HepG2 (cell line): ENCODE results near the gene UBE2O. TPM values are rescaled to one million over a fixed set of nuclear protein-coding genes. Genes with fewer than 3 reads are reported as not detected.
A peak's percentile ranks its signal among the peaks of the same experiment; 100 is the strongest.

Experiments
- ATAC-seq: fragments of 200-7000 bp; cut with Tn5 transposase; 3 replicates; pipeline ENCODE4 v1.9.1; 2020; ENCODE audit warnings: mild to moderate bottlenecking, moderate library complexity
- BruUV-seq: library from RNA; stranded (reverse); fragments of 400-500 nt; replicated peaks from 2 replicates; lab custom pipeline; 2021; lab: Mats Ljungman, UMichigan
- CTCF ChIA-PET: fragments of 300-600 bp; formaldehyde crosslinking; extraction: SDS; loops from one replicate; lab custom pipeline; 2021; ENCODE audit warnings: low total read pairs, inconsistent platforms, low intra/inter-chr PET ratio; lab: Yijun Ruan, JAX
- POLR2A ChIA-PET: fragments of 350-600 bp; sonication (Branson Sonifier 250); formaldehyde crosslinking; loops from one replicate; lab custom pipeline; 2020; ENCODE audit warnings: antibody characterized with exemption, inconsistent platforms; lab: Yijun Ruan, JAX
- DNase-seq: peaks from one replicate; pipeline ENCODE4 v3.0.0-alpha.2; 2015; ENCODE audit warnings: low spot score
- FAIRE-seq: peaks from 3 replicates; lab custom pipeline; 2011; peaks lifted over from hg19 to GRCh38; lab: Jason Lieb, UNC
- H2AFZ ChIP-seq: one replicate; pipeline ENCODE4 v1.6.1; 2011; ENCODE audit warnings: low read length, inconsistent platforms
- H3K27ac ChIP-seq: fragments of 300-600 bp; 3 replicates; pipeline ENCODE4 v1.8.0; 2011; ENCODE audit warnings: mixed run types, mild to moderate bottlenecking, mixed read lengths, low read length, inconsistent platforms; ENCODE audit not compliant: insufficient read depth; ENCODE audit errors: extremely low read length
- H3K27me3 ChIP-seq, 2 experiments: fragments of 200-600 bp in 1 of 2; 2 replicates in 1 of 2; 3 replicates in 1 of 2; pipeline versions ENCODE4 v1.6.0 to v1.8.0; 2011; ENCODE audit warnings: low read length in 2 of 2, mild to moderate bottlenecking in 2 of 2, moderate library complexity in 2 of 2, inconsistent platforms in 1 of 2; ENCODE audit not compliant: insufficient read depth in 2 of 2, control insufficient read depth in 1 of 2
- H3K36me3 ChIP-seq, 2 experiments: fragments of 200-600 bp in 1 of 2; replicated peaks in 1 of 2; 2 replicates in 1 of 2; 3 replicates in 1 of 2; pipeline versions ENCODE4 v1.5.1 to v1.8.0; 2011; ENCODE audit warnings: low read length in 2 of 2, inconsistent platforms in 1 of 2; ENCODE audit not compliant: insufficient read depth in 2 of 2, control insufficient read depth in 1 of 2
- H3K4me1 ChIP-seq: 2 replicates; pipeline ENCODE4 v1.5.1; 2012; ENCODE audit warnings: low read length, inconsistent platforms; ENCODE audit not compliant: insufficient read depth
- H3K4me2 ChIP-seq: 2 replicates; pipeline ENCODE4 v1.6.0; 2011; ENCODE audit warnings: low read depth, low read length, inconsistent platforms
- H3K4me3 ChIP-seq, 3 experiments: fragments of 200-600 bp in 1 of 3; sonication (generic), shearing (Covaris generic) in 1 of 3; replicated peaks in 1 of 3; 2 replicates each; pipeline ENCODE4 v1.5.1; 2011 to 2016; ENCODE audit warnings: low read length in 3 of 3, inconsistent platforms in 2 of 3, low read depth in 2 of 3, mild to moderate bottlenecking in 2 of 3, control low read depth in 1 of 3, mixed read lengths in 1 of 3; ENCODE audit not compliant: insufficient read depth in 1 of 3
- H3K79me2 ChIP-seq: one replicate; pipeline ENCODE4 v1.6.1; 2011; ENCODE audit warnings: low read length, inconsistent platforms; ENCODE audit not compliant: insufficient read depth
- H3K9ac ChIP-seq: 2 replicates; pipeline ENCODE4 v1.6.0; 2011; ENCODE audit warnings: mild to moderate bottlenecking, low read depth, low read length, inconsistent platforms; ENCODE audit not compliant: insufficient read depth
- H3K9me3 ChIP-seq: 2 replicates; pipeline ENCODE4 v1.5.1; 2012; ENCODE audit warnings: mild to moderate bottlenecking, low read length
- H4K20me1 ChIP-seq: 2 replicates; pipeline ENCODE4 v1.6.0; 2011; ENCODE audit warnings: inconsistent platforms, mild to moderate bottlenecking, low read length, moderate library complexity; ENCODE audit not compliant: insufficient read depth
- ARID4A ChIP-seq: sonication (generic); formaldehyde crosslinking; IDR thresholded peaks from 2 replicates; pipeline ENCODE4 v1.5.0; 2020; ENCODE audit warnings: mild to moderate bottlenecking, missing genetic modification reagents, borderline replicate concordance
- BORCS8-MEF2B ChIP-seq: sonication (generic); formaldehyde crosslinking; IDR thresholded peaks from 2 replicates; pipeline ENCODE4 v1.8.0; 2022; ENCODE audit warnings: mild to moderate bottlenecking, missing genetic modification reagents
- FOXP4 ChIP-seq: sonication (generic); formaldehyde crosslinking; IDR thresholded peaks from 2 replicates; pipeline ENCODE4 v1.4.0; 2020; ENCODE audit warnings: missing genetic modification reagents
- GABPA ChIP-seq, 2 experiments: IDR thresholded peaks; 2 replicates each; pipeline ENCODE4 v1.6.1; 2011 to 2016; ENCODE audit warnings: low read depth in 2 of 2, low read length in 1 of 2, missing biosample characterization in 1 of 2, missing genetic modification characterization in 1 of 2
- HES4 ChIP-seq: sonication (generic); formaldehyde crosslinking; IDR thresholded peaks from 2 replicates; pipeline ENCODE4 v1.9.0; 2021; ENCODE audit warnings: mild to moderate bottlenecking, missing genetic modification reagents, borderline replicate concordance
- HMGA1 ChIP-seq: sonication (generic); formaldehyde crosslinking; conservative IDR thresholded peaks from 2 replicates; pipeline ENCODE4 v1.4.0; 2020; ENCODE audit warnings: missing genetic modification reagents
- NFKBIZ ChIP-seq: IDR thresholded peaks from 2 replicates; pipeline ENCODE4 v1.6.1; 2018; ENCODE audit warnings: missing genetic modification reagents, missing compliant biosample characterization
- SAFB2 ChIP-seq: sonication (generic); formaldehyde crosslinking; IDR thresholded peaks from 2 replicates; pipeline ENCODE4 v1.5.1; 2020; ENCODE audit warnings: missing genetic modification reagents, low read depth, mild to moderate bottlenecking, borderline replicate concordance
- SALL1 ChIP-seq: sonication (generic); formaldehyde crosslinking; IDR thresholded peaks from 2 replicates; pipeline ENCODE4 v1.8.0; 2022; ENCODE audit warnings: mild to moderate bottlenecking, missing genetic modification reagents
- SIX1 ChIP-seq: sonication (generic); formaldehyde crosslinking; IDR thresholded peaks from 2 replicates; pipeline ENCODE4 v1.4.0; 2020; ENCODE audit warnings: missing genetic modification reagents, borderline replicate concordance
- SNAPC2 ChIP-seq: sonication (generic); formaldehyde crosslinking; IDR thresholded peaks from 2 replicates; pipeline ENCODE4 v1.8.1; 2022; ENCODE audit warnings: mild to moderate bottlenecking, missing genetic modification reagents
- SP4 ChIP-seq: sonication (generic); formaldehyde crosslinking; IDR thresholded peaks from 2 replicates; pipeline ENCODE4 v1.8.1; 2023; ENCODE audit warnings: mild to moderate bottlenecking, missing genetic modification reagents
- ZFY ChIP-seq: sonication (generic); formaldehyde crosslinking; IDR thresholded peaks from 2 replicates; pipeline ENCODE4 v1.4.0; 2020; ENCODE audit warnings: missing genetic modification reagents
- ZKSCAN5 ChIP-seq: sonication (generic); formaldehyde crosslinking; IDR thresholded peaks from 2 replicates; pipeline ENCODE4 v1.5.1; 2020; ENCODE audit warnings: mild to moderate bottlenecking, missing genetic modification reagents
- ZNF274 ChIP-seq: sonication (generic); formaldehyde crosslinking; IDR thresholded peaks from 2 replicates; pipeline ENCODE4 v1.5.1; 2020; ENCODE audit warnings: mild to moderate bottlenecking, missing genetic modification reagents
- ZNF615 ChIP-seq: sonication (generic); formaldehyde crosslinking; IDR thresholded peaks from 2 replicates; pipeline ENCODE4 v1.5.0; 2020; ENCODE audit warnings: mild to moderate bottlenecking, missing genetic modification reagents, borderline replicate concordance
- ZNF749 ChIP-seq: sonication (generic); formaldehyde crosslinking; IDR thresholded peaks from 2 replicates; pipeline ENCODE4 v1.8.0; 2022; ENCODE audit warnings: mild to moderate bottlenecking, missing genetic modification reagents, moderate library complexity, borderline replicate concordance
- ZNF75D ChIP-seq: sonication (generic); formaldehyde crosslinking; IDR thresholded peaks from 2 replicates; pipeline ENCODE4 v1.8.1; 2023; ENCODE audit warnings: missing genetic modification reagents, mild to moderate bottlenecking, borderline replicate concordance
- ZSCAN21 ChIP-seq: sonication (generic); formaldehyde crosslinking; IDR thresholded peaks from 2 replicates; pipeline ENCODE4 v1.8.0; 2022; ENCODE audit warnings: mild to moderate bottlenecking, missing genetic modification reagents, moderate library complexity, borderline replicate concordance
- WGBS: methylation state at CpG from one replicate; pipeline ENCODE4 v1.1.6; 2017; ENCODE audit warnings: low lambda C conversion rate; 5-methylcytosine and 5-hydroxymethylcytosine counted together
- in situ Hi-C: cut with HindIII; loops from 2 replicates; pipeline ENCODE4 v1.10.0; 2017; ENCODE audit warnings: low pct_unique_long_range_greater_than_20kb; ENCODE audit not compliant: extremely low pct_ligation_motif_present
- intact Hi-C: fragments of 100-400 bp; cut with micrococcal nuclease; formaldehyde crosslinking; loops from one replicate; pipeline ENCODE4 v1.10.0; 2022; ENCODE audit not compliant: unreplicated experiment
- polyA plus RNA-seq, 8 experiments: library from polyadenylated mRNA; depleted of rRNA in 3 of 8; stranded (reverse) in 7 of 8; unstranded in 1 of 8; fragments of >200 nt; fragmentation: Illumina TruSeq in 4 of 8; extraction: Trizol in 4 of 8; gene quantifications; 2 replicates each; pipeline versions ENCODE4 v1.2.1 to v1.2.3, GENCODE V29; 2011 to 2016; ENCODE audit warnings: low read depth in 4 of 8, missing spikeins in 1 of 8, mixed read lengths in 1 of 8; ENCODE audit not compliant: insufficient read depth in 1 of 8
- total RNA-seq, 5 experiments: library from RNA; depleted of rRNA; stranded (reverse); fragments of >200 nt; fragmentation: Illumina TruSeq; extraction: Trizol; gene quantifications; 2 replicates each; pipeline ENCODE4 v1.2.3, GENCODE V29; 2016; ENCODE audit warnings: low read depth in 1 of 5

UBE2O gene
- total and polyA plus RNA-seq, 2 of the 13 experiments (the other 11 are each of a cell fraction or from before 2014, with no cell fraction given), result 21.5 to 23.5 TPM

DNA sequence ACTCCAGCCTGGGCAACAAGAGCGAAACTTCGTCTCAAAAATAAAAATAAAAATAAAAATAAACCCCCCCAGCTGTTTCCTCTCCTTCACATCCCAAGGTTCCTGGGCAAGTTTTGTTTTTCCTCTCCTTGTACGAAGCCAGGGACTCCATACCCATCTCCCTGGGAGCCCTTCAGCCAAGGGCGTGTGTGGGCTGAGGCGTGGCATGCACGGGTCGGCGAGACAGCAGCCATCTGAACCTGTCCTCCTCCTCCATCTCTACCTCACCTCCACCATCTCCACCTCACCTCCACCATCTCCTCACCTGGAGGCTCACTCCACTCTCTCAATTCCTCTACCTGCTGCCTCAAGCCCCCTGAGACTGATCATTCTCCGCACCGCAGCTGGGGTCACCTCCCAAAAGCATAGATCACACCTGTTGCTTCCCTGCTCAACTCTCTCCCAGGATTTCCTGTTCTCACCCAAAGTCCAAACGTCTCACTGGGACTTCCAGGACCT lies 31.3 kb upstream of the UBE2O start:
- BruUV-seq, result TSS peak; percentile 73
- DNase-seq (no peak), ATAC-seq (peak; percentile 32), FAIRE-seq (no peak)
- CTCF ChIA-PET, result no interaction called here
- Histone ChIP-seq H3K9me3 (no peaks in the 10 kb centered on the region), H3K4me2 (peak overlapping the region; percentile 54), H3K4me1 (peaks cover 43% of the 10 kb centered on the region), H3K4me3 (peak overlapping the region in 1 of 3 experiments; percentile 45; a peak in 2 of 6 replicates), H2AFZ (no peak overlapping the region), H3K27me3 (no peaks in the 10 kb centered on the region), H4K20me1 (no peaks in the 10 kb centered on the region), H3K79me2 (no peaks in the 10 kb centered on the region), H3K9ac (peak overlapping the region; percentile 2; the same call in 1 of the 2 replicates), H3K36me3 (0 out of 5 replicates have a peak, but pooled peaks cover 0 to 3% of the 10 kb centered on the region in 2 experiments), H3K27ac (peak overlapping the region; percentile 63)
- 59% methylated on average over 11 of the region's 11 CpGs for WGBS
- intact Hi-C loops, result no loop called here
- POLR2A ChIA-PET, result interaction anchor here (0.6 to 12.2 kb wide), 4 partner anchors 9 to 82 kb away, joined by 3 to 252 read pairs (median 7); partner anchors contain the start of gene RHBDF2
- in situ Hi-C loops, result no loop called here
- TF ChIP-seq ZSCAN21 (CRISPR knock-in tag) (0 out of 2 replicates have a peak, but pooled peaks have one; percentile 55), SNAPC2 (no peak), ZNF615 (0 out of 2 replicates have a peak, but pooled peaks have one; percentile 55), ARID4A (CRISPR knock-in tag) (0 out of 2 replicates have a peak, but pooled peaks have one; percentile 12), ZKSCAN5 (CRISPR knock-in tag) (peak; percentile 92), ZFY (CRISPR knock-in tag) (no peak), SP4 (peak; percentile 48; the same call in 1 of the 2 replicates), SIX1 (CRISPR knock-in tag) (no peak), ZNF75D (no peak), BORCS8-MEF2B (CRISPR knock-in tag) (0 out of 2 replicates have a peak, but pooled peaks have one; percentile 17), HMGA1 (CRISPR knock-in tag) (no peak), SALL1 (CRISPR knock-in tag) (no peak), HES4 (CRISPR knock-in tag) (no peak), ZNF274 (CRISPR knock-in tag) (0 out of 2 replicates have a peak, but pooled peaks have one; percentile 68), GABPA (IDR thresholded peaks at IDR 0.05; ENCODE audit: low read depth, low read length) (no peak), GABPA (CRISPR knock-in tag; IDR thresholded peaks at IDR 0.05; ENCODE audit: low read depth) (no peak), NFKBIZ (no peak), ZNF749 (CRISPR knock-in tag) (no peak), SAFB2 (no peak), FOXP4 (CRISPR knock-in tag) (no peak)
